HS-5 (cell line): Measurements from ENCODE around the gene ZBTB17.
"Not testable (repeated sequence)": the region's sequence is repeated elsewhere in the genome, so short reads cannot be mapped to it uniquely, and the experiment has no call there.

ENCODE experiments used
- DNase-seq: peaks from one replicate; pipeline ENCODE4 v3.0.0-alpha.2; 2012; ENCODE audit warnings: low read depth

ZBTB17 gene

DNA sequence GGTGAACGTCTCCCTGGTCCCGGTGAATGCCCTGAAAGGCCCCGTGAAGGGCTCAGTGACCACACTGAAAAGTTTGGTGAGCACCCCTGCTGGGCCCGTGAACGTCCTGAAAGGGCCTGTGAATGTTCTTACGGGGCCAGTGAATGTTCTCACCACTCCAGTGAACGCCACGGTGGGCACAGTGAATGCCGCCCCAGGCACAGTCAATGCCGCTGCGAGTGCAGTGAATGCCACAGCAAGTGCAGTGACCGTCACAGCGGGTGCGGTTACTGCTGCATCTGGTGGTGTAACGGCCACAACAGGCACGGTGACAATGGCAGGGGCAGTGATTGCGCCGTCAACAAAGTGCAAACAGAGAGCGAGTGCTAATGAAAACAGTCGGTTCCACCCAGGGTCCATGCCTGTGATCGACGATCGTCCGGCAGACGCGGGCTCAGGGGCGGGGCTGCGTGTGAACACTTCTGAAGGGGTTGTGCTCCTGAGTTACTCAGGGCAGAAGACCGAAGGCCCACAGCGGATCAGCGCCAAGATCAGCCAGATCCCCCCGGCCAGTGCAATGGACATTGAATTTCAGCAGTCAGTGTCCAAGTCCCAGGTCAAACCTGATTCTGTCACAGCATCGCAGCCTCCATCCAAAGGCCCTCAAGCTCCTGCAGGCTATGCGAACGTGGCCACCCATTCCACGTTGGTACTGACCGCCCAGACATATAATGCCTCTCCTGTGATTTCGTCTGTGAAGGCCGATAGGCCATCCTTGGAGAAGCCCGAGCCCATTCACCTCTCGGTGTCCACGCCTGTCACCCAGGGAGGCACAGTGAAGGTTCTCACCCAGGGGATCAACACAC is 41.5 kb downstream of the ZBTB17 start:
- no peak for DNase-seq

- no peak for DNase-seq
Measured at GRCh38 chr1:15933684-15934083, 42.2 kb downstream of the ZBTB17 start.

DNA sequence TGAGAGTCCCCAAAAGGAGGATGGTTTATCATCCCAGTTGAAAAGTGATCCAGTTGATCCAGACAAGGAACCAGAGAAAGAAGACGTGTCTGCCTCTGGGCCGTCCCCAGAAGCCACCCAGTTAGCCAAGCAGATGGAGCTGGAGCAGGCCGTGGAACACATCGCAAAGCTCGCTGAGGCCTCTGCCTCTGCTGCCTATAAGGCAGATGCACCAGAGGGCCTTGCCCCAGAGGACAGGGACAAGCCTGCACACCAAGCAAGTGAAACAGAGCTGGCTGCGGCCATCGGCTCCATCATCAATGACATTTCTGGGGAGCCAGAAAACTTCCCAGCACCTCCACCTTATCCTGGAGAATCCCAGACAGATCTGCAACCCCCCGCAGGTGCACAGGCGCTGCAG is 43.3 kb downstream of the ZBTB17 start:
- no peak for DNase-seq

GRCh38 chr1:15931884-15932283 is 44.0 kb downstream of the ZBTB17 start:
- DNase-seq, result no peak

DNA sequence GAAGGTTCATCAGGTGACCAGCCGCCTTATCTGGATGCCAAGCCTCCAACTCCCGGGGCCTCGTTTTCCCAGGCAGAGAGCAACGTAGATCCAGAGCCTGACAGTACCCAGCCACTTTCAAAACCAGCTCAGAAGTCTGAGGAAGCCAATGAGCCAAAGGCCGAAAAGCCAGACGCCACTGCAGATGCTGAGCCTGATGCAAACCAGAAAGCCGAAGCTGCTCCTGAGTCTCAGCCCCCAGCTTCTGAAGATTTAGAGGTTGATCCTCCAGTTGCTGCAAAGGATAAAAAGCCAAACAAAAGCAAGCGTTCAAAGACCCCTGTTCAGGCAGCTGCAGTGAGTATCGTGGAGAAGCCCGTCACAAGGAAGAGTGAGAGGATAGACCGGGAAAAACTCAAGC is 44.5 kb downstream of the ZBTB17 start:
- no peak for DNase-seq

DNA sequence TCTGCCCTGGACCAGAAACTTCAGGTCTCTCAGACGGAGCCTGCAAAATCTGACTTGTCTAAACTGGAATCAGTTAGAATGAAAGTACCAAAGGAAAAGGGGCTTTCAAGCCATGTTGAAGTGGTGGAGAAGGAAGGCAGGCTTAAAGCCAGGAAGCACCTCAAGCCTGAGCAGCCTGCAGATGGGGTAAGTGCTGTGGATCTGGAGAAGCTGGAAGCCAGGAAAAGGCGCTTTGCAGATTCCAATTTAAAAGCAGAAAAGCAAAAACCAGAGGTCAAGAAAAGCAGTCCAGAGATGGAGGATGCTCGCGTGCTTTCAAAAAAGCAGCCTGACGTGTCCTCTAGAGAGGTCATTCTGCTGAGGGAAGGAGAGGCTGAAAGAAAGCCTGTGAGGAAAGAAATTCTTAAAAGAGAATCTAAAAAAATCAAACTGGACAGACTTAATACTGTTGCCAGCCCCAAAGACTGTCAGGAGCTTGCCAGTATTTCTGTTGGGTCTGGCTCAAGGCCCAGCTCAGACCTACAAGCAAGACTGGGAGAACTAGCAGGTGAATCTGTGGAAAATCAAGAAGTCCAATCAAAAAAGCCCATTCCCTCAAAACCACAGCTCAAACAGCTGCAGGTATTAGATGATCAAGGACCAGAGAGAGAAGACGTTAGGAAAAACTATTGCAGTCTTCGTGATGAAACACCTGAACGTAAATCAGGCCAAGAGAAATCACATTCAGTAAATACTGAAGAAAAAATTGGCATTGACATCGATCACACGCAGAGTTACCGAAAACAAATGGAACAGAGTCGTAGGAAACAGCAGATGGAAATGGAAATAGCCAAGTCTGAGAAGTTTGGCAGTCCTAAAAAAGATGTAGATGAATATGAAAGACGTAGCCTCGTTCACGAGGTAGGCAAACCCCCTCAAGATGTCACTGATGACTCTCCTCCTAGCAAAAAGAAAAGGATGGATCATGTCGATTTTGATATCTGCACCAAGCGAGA is 46.6 kb downstream of the ZBTB17 start:
- DNase-seq, result no peak

DNA sequence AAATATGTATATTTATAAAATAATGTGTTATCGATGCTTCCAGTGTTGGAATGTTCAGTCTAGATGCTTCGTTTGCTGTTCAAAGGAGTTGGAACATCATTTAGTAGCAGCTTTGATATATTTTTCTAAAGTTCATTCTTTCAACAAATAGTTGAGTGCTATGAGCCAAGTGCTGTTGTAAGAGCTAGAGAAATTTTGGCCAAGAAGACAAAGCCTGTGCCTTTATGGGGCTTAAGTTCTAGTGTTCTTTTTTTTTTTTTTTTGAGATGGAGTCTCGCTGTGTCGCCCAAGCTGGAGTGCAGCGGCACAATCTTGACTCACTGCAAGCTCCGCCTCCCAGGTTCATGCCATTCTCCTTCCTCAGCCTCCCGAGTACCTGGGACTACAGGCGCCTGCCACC is 49.5 kb downstream of the ZBTB17 start:
- DNase-seq, result not testable (repeated sequence)

GRCh38 chr1:15923241-15923640 is 52.7 kb downstream of the ZBTB17 start:
- peak; percentile 54 for DNase-seq

- peak; percentile 36 for DNase-seq
Measured at GRCh38 chr1:15918962-15919715, 56.8 kb downstream of the ZBTB17 start.

DNA sequence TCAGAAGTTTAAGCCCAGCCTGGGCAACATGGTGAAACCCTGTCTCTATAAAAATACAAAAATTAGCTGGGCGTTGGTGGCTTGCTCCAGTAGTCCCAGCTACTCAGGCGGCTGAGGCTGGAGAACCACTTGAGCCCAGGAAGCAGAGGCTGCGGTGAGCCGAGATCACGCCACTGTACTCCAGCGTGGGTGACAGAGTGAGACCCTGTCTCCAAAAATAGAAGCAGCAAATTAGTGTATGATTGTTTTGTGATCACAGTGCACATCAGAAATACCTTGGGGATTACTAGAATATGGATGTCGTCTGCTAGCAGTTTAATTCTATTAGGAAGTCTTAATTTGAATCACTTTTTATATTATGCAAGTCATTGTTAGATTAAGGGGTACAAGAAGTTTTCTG is 59.0 kb downstream of the ZBTB17 start:
- no peak for DNase-seq

DNA sequence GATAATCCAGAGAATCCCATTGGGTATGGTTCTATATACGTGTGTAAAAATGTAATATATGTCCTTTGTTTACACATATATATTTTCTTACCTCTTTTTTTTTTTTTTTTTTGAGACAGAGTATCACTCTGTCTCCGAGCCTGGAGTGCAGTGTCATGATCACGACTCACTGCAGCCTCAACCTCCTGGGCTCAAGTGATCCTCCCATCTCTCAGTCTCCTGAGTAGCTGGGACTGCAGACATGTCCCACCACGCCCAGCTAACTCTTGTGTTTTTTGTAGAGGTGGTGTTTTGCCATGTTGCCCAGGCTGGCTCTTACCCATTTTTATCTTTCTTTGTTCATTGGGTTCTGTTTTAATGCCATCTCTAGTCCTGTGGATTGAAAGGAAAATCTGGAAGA is 59.5 kb downstream of the ZBTB17 start:
- DNase-seq, result peak; percentile 20

- DNase-seq, result no peak
Measured at GRCh38 chr1:15915991-15916390, 59.9 kb downstream of the ZBTB17 start.

- DNase-seq, result not testable (repeated sequence)
Measured at GRCh38 chr1:15913607-15914006, 62.3 kb downstream of the ZBTB17 start.

- no peak for DNase-seq
Measured at GRCh38 chr1:15911927-15912326, 64.0 kb downstream of the ZBTB17 start.

GRCh38 chr1:15911141-15911540 is 64.8 kb downstream of the ZBTB17 start:
- no peak for DNase-seq

DNA sequence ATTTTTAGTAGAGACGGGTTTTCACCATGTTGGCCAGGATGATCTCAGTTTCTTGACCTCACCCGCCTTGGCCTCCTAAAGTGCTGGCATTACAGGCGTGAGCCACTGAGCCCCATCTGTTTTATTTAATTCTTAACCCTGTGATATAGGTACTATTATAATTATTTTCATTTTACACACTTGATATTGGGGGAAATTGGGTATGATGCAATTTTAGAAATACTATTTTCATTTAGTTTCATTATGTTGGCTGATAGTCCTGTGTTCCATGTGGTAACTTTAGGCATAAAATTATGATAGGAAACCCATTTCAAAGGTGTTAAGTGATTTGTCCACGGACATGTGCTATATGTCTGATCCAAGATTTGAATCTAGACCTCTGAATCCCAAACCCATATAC is 67.3 kb downstream of the ZBTB17 start:
- DNase-seq, result no peak

DNA sequence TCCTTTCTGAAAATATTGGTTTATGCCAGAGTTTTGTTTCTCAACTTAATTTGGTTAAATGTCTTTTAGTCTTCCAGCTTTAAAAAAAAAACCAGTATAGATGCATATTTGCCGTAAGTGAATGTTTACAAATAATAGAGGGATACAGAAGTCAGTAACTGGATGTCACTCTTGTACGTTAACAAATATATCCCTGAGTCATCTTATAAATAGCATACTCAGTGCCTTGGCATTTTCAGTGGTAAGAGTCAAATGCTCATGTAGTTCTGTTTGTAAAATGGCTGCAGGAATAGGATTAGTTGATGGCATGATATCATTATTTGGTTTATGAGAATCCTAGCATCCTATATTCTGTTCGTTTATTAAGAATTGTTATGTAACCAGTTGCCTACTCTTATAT is 73.0 kb downstream of the ZBTB17 start:
- DNase-seq, result peak; percentile 72

DNA sequence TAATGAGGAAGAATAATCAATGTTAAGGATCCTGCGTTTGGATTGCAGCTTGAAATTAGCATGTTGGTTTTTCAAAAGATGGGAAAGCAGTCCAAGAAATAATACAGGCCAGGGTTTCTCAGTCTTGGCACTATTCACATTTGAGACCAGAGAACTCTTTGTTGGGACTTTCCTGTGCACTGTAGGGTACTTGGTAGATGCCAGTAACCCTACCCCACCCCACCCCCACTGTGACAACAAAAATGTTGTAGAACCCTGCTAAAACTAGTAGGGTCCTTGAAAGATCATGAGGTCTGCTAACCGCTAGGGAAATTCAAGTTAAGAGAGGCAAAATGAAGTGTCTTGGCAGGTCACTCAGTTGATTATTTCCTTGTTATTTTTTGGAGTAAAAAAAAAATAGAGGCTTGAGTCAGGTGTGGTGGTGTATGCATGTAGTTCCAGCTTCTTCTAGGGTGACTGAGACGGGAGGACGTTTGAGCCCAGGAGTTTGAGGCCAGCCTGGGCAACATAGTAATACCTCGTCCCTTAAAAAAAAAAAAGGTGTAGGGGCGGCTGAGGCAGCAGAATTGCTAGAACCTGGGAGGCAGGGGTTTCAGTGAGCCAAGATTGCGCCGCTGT is 75.1 kb downstream of the ZBTB17 start:
- DNase-seq, result no peak

- no peak for DNase-seq
Measured at GRCh38 chr1:15899266-15899665, 76.6 kb downstream of the ZBTB17 start.

DNA sequence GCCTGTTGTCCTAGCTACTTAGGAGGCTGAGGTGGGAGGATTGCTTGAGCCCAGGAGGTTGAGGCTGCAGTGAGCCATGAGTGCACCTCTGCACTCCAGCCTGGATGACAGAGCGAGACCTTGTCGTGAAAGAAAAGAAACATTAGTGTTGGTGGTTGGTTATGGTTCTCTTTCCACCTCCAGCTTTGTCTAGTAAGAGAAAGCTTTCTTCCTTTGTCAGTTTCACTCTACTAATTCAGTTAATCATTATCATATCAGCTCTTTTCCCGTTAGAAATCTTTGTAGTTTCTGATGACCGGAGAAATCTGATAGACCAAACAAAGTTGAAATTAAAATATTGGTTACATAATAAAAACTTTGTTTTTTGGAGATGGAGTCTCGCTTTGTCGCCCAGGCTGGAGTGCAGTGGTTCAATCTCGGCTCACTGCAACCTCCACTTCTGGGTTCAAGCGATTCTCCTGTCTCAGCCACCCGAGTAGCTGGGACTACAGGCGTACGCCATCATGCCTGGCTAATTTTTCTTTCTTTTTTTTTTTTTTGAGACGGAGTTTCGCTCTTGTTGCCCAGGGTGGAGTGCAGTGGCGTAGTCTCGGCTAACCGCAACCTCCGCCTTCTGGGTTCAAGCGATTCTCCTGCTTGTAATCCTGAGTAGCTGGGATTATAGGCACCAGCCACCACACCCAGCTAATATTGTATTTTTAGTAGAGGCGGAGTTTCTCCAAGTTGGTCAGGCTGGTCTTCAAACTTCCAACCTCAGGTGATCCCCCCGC is 78.9 kb downstream of the ZBTB17 start:
- not testable (repeated sequence) for DNase-seq

- DNase-seq, result no peak
Measured at GRCh38 chr1:15895233-15895632, 80.7 kb downstream of the ZBTB17 start.
